CD4-positive, alpha-beta T cell treated with Interleukin-4 for 4 hours (primary cell): Measurements from ENCODE around the gene TMEM63B.
"Not testable (repeated sequence)": the region's sequence is repeated elsewhere in the genome, so short reads cannot be mapped to it uniquely, and the experiment has no call there.

Source experiments
- DNase-seq: peaks from one replicate; pipeline ENCODE4 v3.0.0-alpha.2; 2020

The TMEM63B gene

DNA sequence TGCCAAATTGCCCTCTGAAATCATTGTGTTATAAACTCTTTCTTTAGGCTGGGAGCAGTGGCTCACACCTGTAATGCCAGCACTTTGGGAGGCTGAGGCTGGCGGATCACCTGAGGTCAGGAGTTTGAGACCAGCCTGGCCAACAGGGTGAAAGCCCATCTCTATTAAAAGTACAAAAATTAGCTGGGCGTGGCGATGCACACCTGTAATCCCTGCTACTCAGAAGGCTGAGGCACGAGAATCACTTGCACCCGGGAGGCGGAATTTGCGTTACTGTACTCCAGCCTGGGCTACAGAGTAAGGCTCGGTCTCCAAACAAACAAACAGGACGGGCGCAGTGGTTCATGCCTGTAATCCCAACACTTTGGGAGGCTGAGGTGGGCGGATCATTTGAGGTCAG is 69.0 kb downstream of the TMEM63B start:
- DNase-seq, result not testable (repeated sequence)

DNA sequence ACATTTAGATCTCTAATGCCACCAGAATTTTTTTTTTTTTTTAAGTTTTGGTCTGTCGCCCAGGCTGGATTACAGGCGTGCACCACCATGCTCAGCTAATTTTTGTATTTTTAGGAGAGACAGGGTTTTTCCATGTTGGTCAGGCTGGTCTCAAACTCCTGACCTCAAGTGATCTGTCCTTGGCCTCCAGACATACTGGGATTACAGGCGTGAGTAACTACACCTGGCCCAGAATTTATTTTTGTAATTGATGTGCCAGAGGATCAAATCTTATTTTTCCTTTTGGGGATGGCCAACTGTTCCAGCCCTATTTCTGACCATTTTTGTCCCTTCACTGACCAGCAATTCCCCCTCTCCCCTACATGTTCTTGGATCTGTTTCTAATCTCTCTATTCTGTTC is 71.3 kb downstream of the TMEM63B start:
- DNase-seq, result no peak

DNA sequence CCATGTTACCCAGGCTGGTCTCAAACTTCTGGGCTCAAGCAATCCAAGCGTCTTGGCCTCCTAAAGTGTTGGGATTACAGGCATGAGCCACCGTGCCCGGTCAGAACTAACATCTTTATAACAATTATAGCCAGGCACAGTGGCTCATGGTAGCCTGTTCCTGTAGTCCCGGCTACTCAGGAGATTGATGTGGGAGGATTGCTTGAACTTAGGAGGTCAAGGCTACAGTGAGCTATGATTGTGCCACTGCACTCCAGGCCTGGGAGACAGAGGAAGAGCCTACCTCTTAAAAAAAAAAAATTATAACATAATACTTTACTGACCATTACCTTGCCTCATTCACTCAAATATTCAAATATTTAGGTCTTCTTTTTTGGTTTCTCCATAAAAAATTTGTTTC is 72.5 kb downstream of the TMEM63B start:
- no peak for DNase-seq

DNA sequence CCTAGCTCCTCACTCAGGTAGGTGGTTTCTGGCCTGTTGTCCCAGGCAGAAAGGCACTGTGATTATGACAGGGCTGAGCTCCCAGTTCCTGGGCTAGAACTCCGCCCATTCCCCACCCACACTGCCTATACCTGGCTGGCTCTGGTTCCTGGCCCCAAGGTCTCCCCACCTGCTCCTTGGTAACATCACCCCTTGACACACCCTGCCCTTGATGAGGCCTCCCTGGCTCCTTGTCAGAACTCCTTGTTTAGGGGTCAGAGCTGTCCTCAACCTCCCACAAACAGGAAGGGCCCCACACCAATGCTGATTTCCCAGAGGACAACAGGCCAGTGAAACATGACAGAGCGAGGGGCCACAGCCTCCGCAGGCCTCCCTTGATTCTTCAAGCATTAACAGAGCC is 73.8 kb downstream of the TMEM63B start:
- DNase-seq, result no peak

DNA sequence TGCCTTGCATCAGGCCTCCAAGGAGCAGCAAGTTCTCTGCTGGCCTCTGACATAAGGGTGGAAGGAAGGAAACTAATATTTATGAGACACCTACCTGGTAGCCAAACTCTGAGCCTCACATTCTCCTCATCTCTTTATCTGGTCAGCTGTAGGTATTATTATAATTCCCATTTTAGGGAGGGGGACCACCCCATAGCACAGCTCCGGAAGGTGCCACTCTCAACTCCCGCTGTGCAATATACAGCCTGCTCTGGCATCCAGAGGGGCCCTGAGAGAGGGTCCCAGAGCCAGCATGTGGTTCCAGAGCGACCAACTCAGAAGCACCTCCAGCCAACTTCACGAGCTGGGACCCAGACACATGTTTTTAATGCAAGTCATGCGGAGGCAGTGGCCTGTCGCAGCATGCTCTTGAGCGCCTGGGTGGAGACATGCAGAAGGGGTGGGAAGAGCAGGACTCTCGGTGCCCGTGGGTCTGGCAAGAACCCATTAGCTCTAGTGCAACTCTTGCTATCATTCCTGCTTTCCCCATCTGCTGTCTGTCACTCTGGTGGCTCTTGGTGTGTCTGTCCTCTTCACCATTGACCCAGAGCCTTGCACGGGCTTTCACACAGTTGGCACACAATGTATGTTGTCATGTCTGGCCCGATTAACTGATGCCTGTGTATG is 74.4 kb downstream of the TMEM63B start:
- no peak for DNase-seq

DNA sequence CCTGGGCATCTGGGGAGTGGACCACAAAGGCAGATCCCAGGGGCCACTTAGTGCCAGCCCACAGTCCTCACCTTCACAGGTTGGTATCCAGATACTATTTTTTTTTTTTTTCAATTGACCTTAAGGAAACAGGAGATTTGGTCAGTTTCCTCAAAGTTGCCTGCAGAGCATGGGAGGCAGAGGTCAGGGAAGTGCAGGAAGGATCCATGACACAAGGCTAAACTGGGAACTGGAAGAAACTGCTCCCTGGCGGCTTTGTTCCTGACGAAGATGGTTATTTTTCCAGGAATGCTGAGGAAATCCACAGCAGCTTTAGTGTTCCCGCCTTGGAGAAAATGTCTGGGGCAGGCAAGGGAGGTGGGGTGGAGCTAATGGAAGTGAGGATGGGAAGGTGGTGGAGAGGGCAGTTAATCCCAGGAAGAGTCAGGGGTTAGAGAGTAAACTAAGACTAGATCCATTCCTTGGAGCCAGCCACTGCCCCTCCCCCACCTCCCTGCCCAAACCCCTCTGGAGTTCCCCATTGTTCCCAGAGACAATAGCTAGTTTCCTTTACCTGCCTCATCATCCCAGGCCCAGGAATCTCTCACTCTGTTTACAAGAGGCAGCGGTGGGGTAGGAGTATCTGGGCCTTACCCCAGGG is 75.1 kb downstream of the TMEM63B start:
- DNase-seq, result no peak

DNA sequence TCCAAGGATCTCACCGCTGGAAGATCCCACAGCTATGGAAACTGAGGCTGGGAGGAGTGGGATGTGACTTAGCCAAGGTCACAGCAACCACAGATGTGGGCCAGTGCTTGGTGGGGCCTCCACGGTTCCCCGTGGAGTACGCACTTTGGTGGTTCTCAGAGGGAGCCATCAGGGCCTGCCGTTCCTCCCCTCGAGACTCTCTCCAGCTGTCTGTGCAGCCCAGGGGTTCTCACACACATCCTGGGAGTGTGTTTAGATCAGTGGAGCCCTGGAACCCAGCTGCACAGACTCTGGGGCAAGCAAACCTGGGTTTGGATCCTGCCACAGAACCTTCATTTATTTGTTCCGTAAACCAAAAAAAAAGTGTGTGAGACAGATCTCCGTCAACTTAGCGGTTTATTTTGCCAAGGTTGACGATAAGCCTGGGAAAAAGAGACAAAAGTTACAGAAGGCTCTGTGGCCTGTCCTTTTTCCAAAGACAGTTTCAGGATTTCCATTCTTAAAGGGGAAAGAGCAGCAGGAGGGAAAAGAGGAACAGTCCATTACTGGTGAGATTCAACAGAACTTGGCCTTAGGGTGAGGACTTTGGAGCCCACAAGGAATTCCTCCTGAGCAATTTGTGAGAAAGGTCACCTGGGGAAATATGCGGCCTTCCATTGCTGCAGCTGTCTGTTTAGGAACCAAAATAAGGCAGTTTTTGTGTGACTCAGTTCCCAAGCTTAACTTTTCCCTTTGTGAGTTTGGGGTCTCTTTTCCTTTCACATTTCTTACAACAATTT is 75.8 kb downstream of the TMEM63B start:
- no peak for DNase-seq

DNA sequence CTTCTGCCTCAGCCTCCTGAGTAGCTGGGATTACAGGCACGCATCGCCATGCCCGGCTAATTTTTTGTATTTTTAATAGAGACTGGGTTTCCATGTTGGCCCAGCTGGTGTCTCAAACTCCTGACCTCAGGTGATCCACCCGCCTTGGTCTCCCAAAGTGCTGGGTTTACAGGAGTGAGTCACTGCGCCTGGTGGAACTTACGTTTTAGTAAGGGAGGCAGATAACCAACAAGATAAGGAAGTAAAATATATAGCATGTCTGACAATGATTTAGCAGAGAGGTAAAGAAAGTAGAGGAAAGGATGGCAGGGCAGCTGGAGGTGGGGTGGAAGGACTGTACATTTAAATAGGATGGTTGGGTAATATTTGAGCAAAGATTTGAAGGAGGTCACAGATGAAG is 76.6 kb downstream of the TMEM63B start:
- no peak for DNase-seq
